PC-3 (cell line): Measurements from ENCODE around the gene METTL1. TPM values are rescaled to one million over a fixed set of nuclear protein-coding genes. Genes with fewer than 3 reads are reported as not detected.

Source experiments
- ATAC-seq: fragments of 200-7000 bp; cut with Tn5 transposase; 2 replicates; pipeline ENCODE4 v1.9.1; 2020; ENCODE audit warnings: mild to moderate bottlenecking, moderate library complexity
- BruUV-seq: library from RNA; stranded (reverse); fragments of 400-500 nt; replicated peaks from 2 replicates; lab custom pipeline; 2021; lab: Mats Ljungman, UMichigan
- CTCF ChIA-PET: fragments of 300-600 bp; sonication (Branson Sonifier 250); formaldehyde crosslinking; loops from one replicate; lab custom pipeline; 2022; ENCODE audit warnings: antibody characterized with exemption; lab: Charles Lee
- POLR2A ChIA-PET: fragments of 300-600 bp; sonication (Branson Sonifier 250); formaldehyde crosslinking; loops from one replicate; lab custom pipeline; 2022; ENCODE audit warnings: antibody characterized with exemption; ENCODE audit not compliant: unreplicated experiment; lab: Charles Lee
- DNase-seq: peaks from one replicate; pipeline ENCODE4 v3.0.0-alpha.2; 2015
- H2AFZ ChIP-seq: fragments of 300-600 bp; sonication (generic); 2 replicates; pipeline ENCODE4 v1.6.0; 2016; ENCODE audit warnings: antibody characterized with exemption, low read length
- H3F3A ChIP-seq: fragments of 300-600 bp; sonication (generic); one replicate; pipeline ENCODE4 v1.6.0; 2017; ENCODE audit warnings: antibody characterized with exemption, low read length, control low read depth, mild to moderate bottlenecking; ENCODE audit not compliant: unreplicated experiment
- H3K27ac ChIP-seq: fragments of 300-600 bp; sonication (generic); 2 replicates; pipeline ENCODE4 v1.5.1; 2016; ENCODE audit warnings: mild to moderate bottlenecking, low read length
- H3K27me3 ChIP-seq: fragments of 300-600 bp; sonication (generic); 2 replicates; pipeline ENCODE4 v1.6.1; 2016; ENCODE audit warnings: low read length, mixed read lengths
- H3K36me3 ChIP-seq: fragments of 300-600 bp; sonication (generic); 2 replicates; pipeline ENCODE4 v1.6.1; 2016; ENCODE audit warnings: low read depth, mixed run types, low read length, mixed read lengths
- H3K4me1 ChIP-seq: fragments of 300-600 bp; sonication (generic); 2 replicates; pipeline ENCODE4 v1.5.1; 2016; ENCODE audit warnings: low read length; ENCODE audit not compliant: insufficient read depth
- H3K4me2 ChIP-seq: fragments of 300-600 bp; sonication (generic); 2 replicates; pipeline ENCODE4 v1.6.0; 2016; ENCODE audit warnings: low read length
- H3K4me3 ChIP-seq: fragments of 300-600 bp; sonication (generic); 2 replicates; pipeline ENCODE4 v1.5.1; 2016; ENCODE audit warnings: mild to moderate bottlenecking, low read length, mixed read lengths
- H3K79me2 ChIP-seq: fragments of 300-600 bp; sonication (generic); 2 replicates; pipeline ENCODE4 v1.6.1; 2017; ENCODE audit warnings: low read length, mixed read lengths
- H3K9ac ChIP-seq: fragments of 300-600 bp; sonication (generic); 2 replicates; pipeline ENCODE4 v1.6.0; 2016; ENCODE audit warnings: mild to moderate bottlenecking, low read length
- H3K9me2 ChIP-seq: fragments of 300-600 bp; sonication (generic); replicated peaks from 2 replicates; pipeline ENCODE4 v1.6.1; 2016; ENCODE audit warnings: mixed run types, low read length, mixed read lengths
- H3K9me3 ChIP-seq: fragments of 300-600 bp; sonication (generic); 2 replicates; pipeline ENCODE4 v1.6.1; 2016; ENCODE audit warnings: low read length, mixed read lengths
- H4K20me1 ChIP-seq: fragments of 300-600 bp; sonication (generic); 2 replicates; pipeline ENCODE4 v1.6.1; 2016; ENCODE audit warnings: low read length, mixed read lengths
- CTCF ChIP-seq: fragments of 300-600 bp; sonication (generic); conservative IDR thresholded peaks from 2 replicates; pipeline ENCODE4 v1.5.1; 2017; ENCODE audit warnings: antibody characterized with exemption, low read depth, mild to moderate bottlenecking, low read length
- EZH2 ChIP-seq: fragments of 300-600 bp; sonication (generic); IDR thresholded peaks from one replicate; pipeline ENCODE4 v1.6.1; 2017; ENCODE audit warnings: antibody characterized with exemption, mild to moderate bottlenecking, low read length; ENCODE audit not compliant: unreplicated experiment
- EZH2phosphoT487 ChIP-seq: fragments of 300-600 bp; sonication (generic); IDR thresholded peaks from 2 replicates; pipeline ENCODE4 v1.6.1; 2018; ENCODE audit warnings: mild to moderate bottlenecking, antibody characterized with exemption, low read length, borderline replicate concordance
- intact Hi-C: fragments of 100-400 bp; cut with micrococcal nuclease; formaldehyde crosslinking; loops from 2 replicates; pipeline ENCODE4 v1.9.0; 2023
- total RNA-seq: library from RNA; depleted of rRNA; stranded (reverse); fragments of >200 nt; gene quantifications from 2 replicates; pipeline ENCODE4 v1.2.3, GENCODE V29; 2014

Gene METTL1
- total RNA-seq, 1 experiment from 2014 or later = 29.8 TPM

GRCh38 chr12:57766464-57767304 is 5.2 kb downstream of the METTL1 start, which contains the start of gene CYP27B1:
TSS of gene CYP27B1 (minus strand) at chr12:57767078. CDS start at chr12:57767041, 37 bp downstream.
- no TSS peak for BruUV-seq
- Histone ChIP-seq H3K9me2 (no peaks in the 10 kb centered on the region), H2AFZ (peak within 1 kb of the TSS; percentile 95), H3K36me3 (peaks cover 18% of the 10 kb centered on the region), H3K27me3 (no peaks in the 10 kb centered on the region), H3K4me1 (peaks cover 42% of the 10 kb centered on the region), H4K20me1 (no peaks in the 10 kb centered on the region), H3F3A (no peaks in the 10 kb centered on the region), H3K4me3 (peak within 1 kb of the TSS; percentile 79), H3K9me3 (no peaks in the 10 kb centered on the region), H3K9ac (0 out of 2 replicates have a peak within 1 kb of the TSS, but pooled peaks have one; percentile 53), H3K79me2 (peaks cover 14% of the 10 kb centered on the region), H3K4me2 (peak within 1 kb of the TSS; percentile 96), H3K27ac (no peak within 1 kb of the TSS)
- intact Hi-C loops = no loop called here
- TF ChIP-seq EZH2phosphoT487 (no peak), CTCF (peak; percentile 27; the same call in 1 of the 2 replicates), EZH2 (no peak)
- ATAC-seq = peak; percentile 46
- peak; percentile 63 for DNase-seq
- ChIA-PET CTCF (no interaction called here), POLR2A (interaction anchor here (0.6 kb wide), 1 partner anchor 608 kb away, joined by 3 read pairs; no protein-coding TSS in a partner anchor)

GRCh38 chr12:57765698-57766463 is 6.0 kb downstream of the METTL1 start:
- TF ChIP-seq EZH2phosphoT487 = no peak
- TF ChIP-seq EZH2 = no peak
- no peak for TF ChIP-seq CTCF
- peak; percentile 28 for ATAC-seq
- H3K36me3 ChIP-seq = peaks cover 18% of the 10 kb centered on the region
- H3K9me2 ChIP-seq = no peaks in the 10 kb centered on the region
- no peak for DNase-seq
- peak overlapping the region; percentile 53; the same call in 1 of the 2 replicates for H3K9ac ChIP-seq
- peak overlapping the region; percentile 79 for H3K4me3 ChIP-seq
- peak overlapping the region; percentile 95 for H2AFZ ChIP-seq
- no peaks in the 10 kb centered on the region for H3K27me3 ChIP-seq
- BruUV-seq = no TSS peak
- intact Hi-C loops = no loop called here
- peaks cover 7% of the 10 kb centered on the region for H3K79me2 ChIP-seq
- peaks cover 40% of the 10 kb centered on the region for H3K4me1 ChIP-seq
- H3K9me3 ChIP-seq = no peaks in the 10 kb centered on the region
- CTCF ChIA-PET = no interaction called here
- H3K4me2 ChIP-seq = peak overlapping the region; percentile 96
- POLR2A ChIA-PET = interaction anchor here (0.6 kb wide), 1 partner anchor 609 kb away, joined by 3 read pairs; no protein-coding TSS in a partner anchor
- no peaks in the 10 kb centered on the region for H3F3A ChIP-seq
- H3K27ac ChIP-seq = no peak overlapping the region
- no peaks in the 10 kb centered on the region for H4K20me1 ChIP-seq
